ENCODE data around the gene CAMK2G.

The CAMK2G gene

DNA sequence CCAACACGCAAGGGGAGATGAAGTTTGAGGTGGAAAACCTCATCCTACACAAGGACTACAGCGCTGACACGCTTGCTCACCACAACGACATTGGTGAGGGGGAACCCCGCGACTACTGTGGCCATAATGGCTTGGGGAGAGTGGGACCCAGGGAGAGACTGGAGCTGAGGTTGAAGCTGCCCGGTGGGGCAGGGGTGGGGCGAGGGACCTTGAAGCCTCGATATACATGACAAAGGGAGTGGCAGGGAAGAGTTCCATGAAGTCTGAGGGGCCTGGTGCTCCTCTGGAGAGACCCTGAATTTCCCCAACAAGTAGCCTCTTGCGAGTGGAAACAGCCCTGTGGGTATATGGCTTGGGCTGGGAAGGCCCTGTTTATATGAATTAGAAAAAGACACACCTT lies 39.7 kb upstream of the CAMK2G start:
- Histone ChIP-seq H3K4ac (ENCODE audit: low read depth, low read length) (no peak overlapping the region), H3K4me3 (ENCODE audit: low read depth, low read length) (no peak overlapping the region), H3K23ac (ENCODE audit: low read length) (no peak overlapping the region), H3K18ac (ENCODE audit: low read length) (no peak overlapping the region), H2BK120ac (ENCODE audit: insufficient read depth, low read length, poor library complexity) (no peak overlapping the region), H3K4me1 (ENCODE audit: control insufficient read depth in 1 of 2, insufficient read depth in 2 of 2, low read length in 2 of 2) (peaks cover 14 to 17% of the 10 kb centered on the region in 2 experiments), H3K36me3 (ENCODE audit: control insufficient read depth in 1 of 2, insufficient read depth in 2 of 2, low read length in 2 of 2) (no peaks in the 10 kb centered on the region), H2BK5ac (ENCODE audit: low read depth, low read length, poor library complexity) (no peak overlapping the region), H4K8ac (ENCODE audit: low read depth, low read length) (no peak overlapping the region), H4K91ac (ENCODE audit: low read depth, low read length) (no peak overlapping the region), H3K79me2 (ENCODE audit: control insufficient read depth, insufficient read depth, low read length, poor library complexity) (no peaks in the 10 kb centered on the region), H2AK5ac (ENCODE audit: low read length) (no peak overlapping the region), H3K9me3 (ENCODE audit: insufficient read depth, low read depth, low read length) (peaks cover 2% of the 10 kb centered on the region), H3K14ac (ENCODE audit: low read length) (no peak overlapping the region), H2BK12ac (ENCODE audit: low read length) (no peak overlapping the region), H3K4me2 (ENCODE audit: low read length) (no peak overlapping the region), H3K27ac (ENCODE audit: low read depth, low read length) (no peak overlapping the region), H3K27me3 (ENCODE audit: insufficient read depth, low read length) (peaks cover 10% of the 10 kb centered on the region), H3K9ac (ENCODE audit: low read length) (no peak overlapping the region), H2AFZ (ENCODE audit: insufficient read depth, low read length, poor library complexity) (no peak overlapping the region), H4K12ac (ENCODE audit: low read depth, low read length) (no peak overlapping the region), H3K79me1 (ENCODE audit: low read length) (peaks cover 3% of the 10 kb centered on the region)
- no peak for DNase-seq
- WGBS (ENCODE audit: extremely low coverage, insufficient coverage, insufficient read length): no CpG with 5 or more reads among the region's 10 CpGs

DNA sequence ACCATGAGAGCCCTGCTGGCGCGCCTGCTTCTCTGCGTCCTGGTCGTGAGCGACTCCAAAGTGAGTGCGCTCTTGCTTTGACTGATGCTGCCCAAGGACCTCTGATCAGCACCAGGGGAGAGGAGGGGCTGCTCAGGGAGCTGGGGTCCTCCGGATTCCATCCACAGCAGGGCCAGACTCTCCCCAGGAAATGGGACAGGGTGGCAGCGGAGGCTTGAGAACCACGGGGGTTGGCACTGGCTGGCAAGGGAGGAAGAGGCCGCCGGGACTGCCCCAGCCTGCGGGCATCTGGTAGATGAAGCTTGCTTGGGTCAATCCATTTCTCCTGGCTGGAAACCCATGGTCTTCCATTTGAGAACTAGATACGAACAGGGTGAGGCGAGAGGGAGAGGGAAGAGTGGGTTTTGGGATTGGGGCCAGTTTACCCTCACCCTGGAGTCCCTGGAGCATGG lies 37.2 kb upstream of the CAMK2G start:
- no peak overlapping the region for H4K91ac ChIP-seq (ENCODE audit: low read depth, low read length)
- H3K27ac ChIP-seq (ENCODE audit: low read depth, low read length): no peak overlapping the region
- H3K4me2 ChIP-seq (ENCODE audit: low read length): peak overlapping the region; percentile 63
- no peak overlapping the region for H2AK5ac ChIP-seq (ENCODE audit: low read length)
- H2AFZ ChIP-seq (ENCODE audit: insufficient read depth, low read length, poor library complexity): no peak overlapping the region
- H3K4me3 ChIP-seq (ENCODE audit: low read depth, low read length): peak overlapping the region; percentile 65
- no peak overlapping the region for H3K4ac ChIP-seq (ENCODE audit: low read depth, low read length)
- H3K18ac ChIP-seq (ENCODE audit: low read length): peak overlapping the region; percentile 25
- no peak overlapping the region for H3K9ac ChIP-seq (ENCODE audit: low read length)
- H3K9me3 ChIP-seq (ENCODE audit: insufficient read depth, low read depth, low read length): peaks cover 2% of the 10 kb centered on the region
- H3K14ac ChIP-seq (ENCODE audit: low read length): peak overlapping the region; percentile 42
- no CpG with 5 or more reads among the region's 14 CpGs for WGBS (ENCODE audit: extremely low coverage, insufficient coverage, insufficient read length)
- peak overlapping the region; percentile 15 for H2BK12ac ChIP-seq (ENCODE audit: low read length)
- no peak for DNase-seq
- H2BK120ac ChIP-seq (ENCODE audit: insufficient read depth, low read length, poor library complexity): no peak overlapping the region
- no peaks in the 10 kb centered on the region for H3K79me2 ChIP-seq (ENCODE audit: control insufficient read depth, insufficient read depth, low read length, poor library complexity)
- no peak overlapping the region for H3K23ac ChIP-seq (ENCODE audit: low read length)
- H3K4me1 ChIP-seq (ENCODE audit: control insufficient read depth in 1 of 2, insufficient read depth in 2 of 2, low read length in 2 of 2): peaks cover 19 to 30% of the 10 kb centered on the region in 2 experiments
- H2BK5ac ChIP-seq (ENCODE audit: low read depth, low read length, poor library complexity): no peak overlapping the region
- peak overlapping the region; percentile 19 for H4K8ac ChIP-seq (ENCODE audit: low read depth, low read length)
- no peaks in the 10 kb centered on the region for H3K36me3 ChIP-seq (ENCODE audit: control insufficient read depth in 1 of 2, insufficient read depth in 2 of 2, low read length in 2 of 2)
- no peak overlapping the region for H4K12ac ChIP-seq (ENCODE audit: low read depth, low read length)
- peaks cover 10% of the 10 kb centered on the region for H3K27me3 ChIP-seq (ENCODE audit: insufficient read depth, low read length)
- H3K79me1 ChIP-seq (ENCODE audit: low read length): peaks cover 10% of the 10 kb centered on the region

DNA sequence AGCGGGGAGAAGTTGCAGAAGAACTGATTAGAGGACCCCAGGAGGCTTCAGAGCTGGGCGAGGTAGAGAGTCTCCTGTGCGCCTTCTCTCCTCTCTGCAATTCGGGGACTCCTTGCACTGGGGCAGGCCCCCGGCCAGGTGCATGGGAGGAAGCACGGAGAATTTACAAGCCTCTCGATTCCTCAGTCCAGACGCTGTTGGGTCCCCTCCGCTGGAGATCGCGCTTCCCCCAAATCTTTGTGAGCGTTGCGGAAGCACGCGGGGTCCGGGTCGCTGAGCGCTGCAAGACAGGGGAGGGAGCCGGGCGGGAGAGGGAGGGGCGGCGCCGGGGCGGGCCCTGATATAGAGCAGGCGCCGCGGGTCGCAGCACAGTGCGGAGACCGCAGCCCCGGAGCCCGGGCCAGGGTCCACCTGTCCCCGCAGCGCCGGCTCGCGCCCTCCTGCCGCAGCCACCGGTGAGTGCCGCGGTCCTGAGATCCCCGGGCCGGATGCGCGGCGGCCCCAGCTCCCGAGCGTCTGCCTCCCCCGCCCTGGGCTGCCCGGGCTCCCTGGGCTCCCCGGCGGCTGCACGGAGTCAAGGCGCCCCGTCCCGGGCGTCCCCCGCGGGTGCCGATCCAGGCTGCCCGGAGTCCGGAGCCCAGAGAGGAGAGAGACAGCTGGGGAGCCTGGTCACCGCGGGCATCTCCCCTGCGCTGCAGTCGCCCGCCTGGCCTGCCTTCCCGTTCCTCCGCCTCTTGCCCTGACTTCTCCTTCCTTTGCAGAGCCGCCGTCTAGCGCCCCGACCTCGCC lies 36.6 kb upstream of the CAMK2G start, which contains the start of gene PLAU:
Gene PLAU (plus strand): TSS at position 369 of the 789 bp plus-strand sequence. CDS start 424 bp downstream, outside the sequence.
- DNase-seq: peak in 1 of 2 donors; percentile 43
- WGBS (ENCODE audit: extremely low coverage, insufficient coverage, insufficient read length): no CpG with 5 or more reads among the region's 74 CpGs

GRCh38 chr10:73910401-73910763 lies 36.0 kb upstream of the CAMK2G start:
- H3K36me3 ChIP-seq (ENCODE audit: control insufficient read depth in 1 of 2, insufficient read depth in 2 of 2, low read length in 2 of 2): no peaks in the 10 kb centered on the region

More for the DNA sequence above, 36.6 kb upstream of the CAMK2G start, which contains the start of gene PLAU:
- peaks cover 10% of the 10 kb centered on the region for H3K27me3 ChIP-seq (ENCODE audit: insufficient read depth, low read length)
- H3K23ac ChIP-seq (ENCODE audit: low read length): no peak within 1 kb of the TSS
- H3K4me2 ChIP-seq (ENCODE audit: low read length): peak within 1 kb of the TSS; percentile 63
- H3K4me1 ChIP-seq (ENCODE audit: control insufficient read depth in 1 of 2, insufficient read depth in 2 of 2, low read length in 2 of 2): peaks cover 19 to 33% of the 10 kb centered on the region in 2 experiments
- peak within 1 kb of the TSS; percentile 20 for H2BK12ac ChIP-seq (ENCODE audit: low read length)
- H3K79me1 ChIP-seq (ENCODE audit: low read length): peaks cover 16% of the 10 kb centered on the region
- no peak within 1 kb of the TSS for H3K4ac ChIP-seq (ENCODE audit: low read depth, low read length)
- H4K12ac ChIP-seq (ENCODE audit: low read depth, low read length): no peak within 1 kb of the TSS
- H3K9ac ChIP-seq (ENCODE audit: low read length): no peak within 1 kb of the TSS
- H3K27ac ChIP-seq (ENCODE audit: low read depth, low read length): no peak within 1 kb of the TSS
- no peak within 1 kb of the TSS for H2BK5ac ChIP-seq (ENCODE audit: low read depth, low read length, poor library complexity)
- peak within 1 kb of the TSS; percentile 39 for H4K8ac ChIP-seq (ENCODE audit: low read depth, low read length)
- H2BK120ac ChIP-seq (ENCODE audit: insufficient read depth, low read length, poor library complexity): peak within 1 kb of the TSS; percentile 24
- H2AFZ ChIP-seq (ENCODE audit: insufficient read depth, low read length, poor library complexity): peak within 1 kb of the TSS; percentile 73
- H3K9me3 ChIP-seq (ENCODE audit: insufficient read depth, low read depth, low read length): peaks cover 2% of the 10 kb centered on the region
- H3K4me3 ChIP-seq (ENCODE audit: low read depth, low read length): peak within 1 kb of the TSS; percentile 65
- peak within 1 kb of the TSS; percentile 25 for H3K18ac ChIP-seq (ENCODE audit: low read length)
- H3K36me3 ChIP-seq (ENCODE audit: control insufficient read depth in 1 of 2, insufficient read depth in 2 of 2, low read length in 2 of 2): no peaks in the 10 kb centered on the region
- H3K14ac ChIP-seq (ENCODE audit: low read length): peak within 1 kb of the TSS; percentile 42
- H3K79me2 ChIP-seq (ENCODE audit: control insufficient read depth, insufficient read depth, low read length, poor library complexity): no peaks in the 10 kb centered on the region
- no peak within 1 kb of the TSS for H2AK5ac ChIP-seq (ENCODE audit: low read length)
- H4K91ac ChIP-seq (ENCODE audit: low read depth, low read length): peak within 1 kb of the TSS; percentile 57

More at GRCh38 chr10:73910401-73910763, 36.0 kb upstream of the CAMK2G start:
- Histone ChIP-seq H3K9ac (ENCODE audit: low read length) (no peak overlapping the region), H3K4me2 (ENCODE audit: low read length) (peak overlapping the region; percentile 63), H3K14ac (ENCODE audit: low read length) (peak overlapping the region; percentile 18), H2BK5ac (ENCODE audit: low read depth, low read length, poor library complexity) (no peak overlapping the region), H3K27ac (ENCODE audit: low read depth, low read length) (no peak overlapping the region), H3K4me1 (ENCODE audit: control insufficient read depth in 1 of 2, insufficient read depth in 2 of 2, low read length in 2 of 2) (peaks cover 19 to 33% of the 10 kb centered on the region in 2 experiments), H4K8ac (ENCODE audit: low read depth, low read length) (peak overlapping the region; percentile 25), H2BK12ac (ENCODE audit: low read length) (peak overlapping the region; percentile 20), H2BK120ac (ENCODE audit: insufficient read depth, low read length, poor library complexity) (peak overlapping the region; percentile 24), H4K91ac (ENCODE audit: low read depth, low read length) (peak overlapping the region; percentile 52), H3K18ac (ENCODE audit: low read length) (no peak overlapping the region), H3K9me3 (ENCODE audit: insufficient read depth, low read depth, low read length) (peaks cover 2% of the 10 kb centered on the region), H3K79me2 (ENCODE audit: control insufficient read depth, insufficient read depth, low read length, poor library complexity) (no peaks in the 10 kb centered on the region), H2AK5ac (ENCODE audit: low read length) (no peak overlapping the region), H3K4me3 (ENCODE audit: low read depth, low read length) (no peak overlapping the region), H2AFZ (ENCODE audit: insufficient read depth, low read length, poor library complexity) (no peak overlapping the region), H4K12ac (ENCODE audit: low read depth, low read length) (no peak overlapping the region), H3K23ac (ENCODE audit: low read length) (no peak overlapping the region), H3K79me1 (ENCODE audit: low read length) (peaks cover 18% of the 10 kb centered on the region), H3K4ac (ENCODE audit: low read depth, low read length) (no peak overlapping the region), H3K27me3 (ENCODE audit: insufficient read depth, low read length) (peaks cover 10% of the 10 kb centered on the region)
- DNase-seq: no peak
- no CpG with 5 or more reads among the region's 9 CpGs for WGBS (ENCODE audit: extremely low coverage, insufficient coverage, insufficient read length)
